Measurements from ENCODE around the gene FSD1L. TPM values are rescaled to one million over a fixed set of nuclear protein-coding genes. Genes with fewer than 3 reads are reported as not detected.

FSD1L gene
- total RNA-seq, 4 donors from 2014 or later, result 0.38 to 1.8 (median 1.2) TPM

- no peaks in the 10 kb centered on the region for H3K27me3 ChIP-seq
These were observed 8.4 kb upstream of the FSD1L start for GRCh38 chr9:105439428-105439827.

DNA sequence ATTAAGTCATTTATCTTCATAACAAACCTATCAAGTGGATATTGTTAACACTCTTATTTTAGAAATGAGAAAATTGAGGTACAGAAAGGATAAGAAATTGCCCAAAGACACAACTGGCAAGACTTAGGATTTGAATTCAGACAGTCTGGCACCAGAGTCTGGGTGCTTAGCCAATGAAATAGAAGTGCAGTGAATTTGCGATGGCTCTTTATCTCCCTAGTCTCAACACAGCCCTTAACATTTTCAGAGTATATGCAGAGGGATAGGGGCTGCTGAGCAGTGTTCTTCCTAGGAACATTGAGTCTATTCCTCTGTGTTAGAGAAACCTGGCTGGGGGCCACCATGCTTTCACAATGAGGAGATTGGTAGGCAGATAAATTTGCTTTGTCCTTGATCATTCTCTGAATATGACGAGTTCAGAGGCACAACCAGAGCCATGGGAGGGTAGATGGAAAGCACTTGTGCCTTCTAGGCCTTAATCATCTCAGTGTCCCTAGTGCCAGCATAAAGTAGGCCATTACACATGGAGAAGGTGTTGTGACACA, 6.1 kb upstream of the FSD1L start:
- TF ChIP-seq, protein P1, sequence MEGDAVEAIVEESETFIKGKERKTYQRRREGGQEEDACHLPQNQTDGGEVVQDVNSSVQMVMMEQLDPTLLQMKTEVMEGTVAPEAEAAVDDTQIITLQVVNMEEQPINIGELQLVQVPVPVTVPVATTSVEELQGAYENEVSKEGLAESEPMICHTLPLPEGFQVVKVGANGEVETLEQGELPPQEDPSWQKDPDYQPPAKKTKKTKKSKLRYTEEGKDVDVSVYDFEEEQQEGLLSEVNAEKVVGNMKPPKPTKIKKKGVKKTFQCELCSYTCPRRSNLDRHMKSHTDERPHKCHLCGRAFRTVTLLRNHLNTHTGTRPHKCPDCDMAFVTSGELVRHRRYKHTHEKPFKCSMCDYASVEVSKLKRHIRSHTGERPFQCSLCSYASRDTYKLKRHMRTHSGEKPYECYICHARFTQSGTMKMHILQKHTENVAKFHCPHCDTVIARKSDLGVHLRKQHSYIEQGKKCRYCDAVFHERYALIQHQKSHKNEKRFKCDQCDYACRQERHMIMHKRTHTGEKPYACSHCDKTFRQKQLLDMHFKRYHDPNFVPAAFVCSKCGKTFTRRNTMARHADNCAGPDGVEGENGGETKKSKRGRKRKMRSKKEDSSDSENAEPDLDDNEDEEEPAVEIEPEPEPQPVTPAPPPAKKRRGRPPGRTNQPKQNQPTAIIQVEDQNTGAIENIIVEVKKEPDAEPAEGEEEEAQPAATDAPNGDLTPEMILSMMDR (IDR thresholded peaks at IDR 0.05), result no peak
- TF ChIP-seq POLR2A (IDR thresholded peaks at IDR 0.05), result no peak

More at GRCh38 chr9:105439428-105439827, 8.4 kb upstream of the FSD1L start:
- Histone ChIP-seq H3K27ac (no peak overlapping the region), H3K9me3 (no peaks in the 10 kb centered on the region), H3K36me3 (no peaks in the 10 kb centered on the region), H3K4me1 (peaks cover 0 to 20% (median under 1%) of the 10 kb centered on the region in 3 donors), H3K4me3 (no peak overlapping the region)
- DNase-seq, result no peak
- TF ChIP-seq, protein P1 (IDR thresholded peaks at IDR 0.05), result no peak
- no peak for TF ChIP-seq POLR2A (IDR thresholded peaks at IDR 0.05)
- intact Hi-C loops (cut with DNase I), result no loop called here

GRCh38 chr9:105443121-105443520, 4.7 kb upstream of the FSD1L start:
- WGBS, 2 donors, result 94 to 96% methylated on average over 7 to 8 of the region's 8 CpGs

More for the DNA sequence above, 6.1 kb upstream of the FSD1L start:
- 88% methylated on average over 2 of the region's 2 CpGs for WGBS, 2 donors
- no peaks in the 10 kb centered on the region for H3K9me3 ChIP-seq
- no peak overlapping the region for H3K27ac ChIP-seq
- no peak overlapping the region for H3K4me3 ChIP-seq
- intact Hi-C loops (cut with DNase I), result no loop called here
- H3K4me1 ChIP-seq, result peaks cover 0 to 29% (median 8%) of the 10 kb centered on the region in 3 donors
- H3K27me3 ChIP-seq, result no peaks in the 10 kb centered on the region
- no peak for DNase-seq
- no peaks in the 10 kb centered on the region for H3K36me3 ChIP-seq

DNA sequence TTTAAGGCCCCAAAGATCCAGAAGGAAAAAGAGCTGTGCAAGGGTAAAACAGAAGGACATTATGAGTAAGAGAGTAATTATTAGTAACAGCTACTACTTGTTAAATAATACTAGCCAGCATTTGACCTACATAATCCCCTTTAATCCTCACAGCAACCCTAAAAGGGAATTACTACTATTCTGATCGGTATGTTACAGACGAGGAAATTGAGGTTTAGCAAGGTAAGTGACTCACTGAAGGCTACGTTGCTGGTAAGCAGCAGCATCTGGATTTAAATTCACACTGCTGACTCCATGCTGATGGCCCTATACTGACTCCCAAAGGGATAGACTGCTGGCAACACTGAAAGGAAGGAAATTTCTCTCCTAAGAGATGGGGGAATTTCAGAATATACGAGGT, 3.7 kb upstream of the FSD1L start:
- intact Hi-C loops (cut with DNase I), result no loop called here
- Histone ChIP-seq H3K4me3 (no peak overlapping the region), H3K9me3 (no peaks in the 10 kb centered on the region), H3K4me1 (peaks cover 4 to 40% (median 13%) of the 10 kb centered on the region in 3 donors), H3K27me3 (no peaks in the 10 kb centered on the region), H3K27ac (no peak overlapping the region), H3K36me3 (no peaks in the 10 kb centered on the region)
- DNase-seq, result no peak
- 8 to 21% methylated on average over 4 of the region's 4 CpGs for WGBS, 2 donors
- no peak for TF ChIP-seq POLR2A (IDR thresholded peaks at IDR 0.05)
- TF ChIP-seq, protein P1 (IDR thresholded peaks at IDR 0.05), result no peak

More at GRCh38 chr9:105443121-105443520, 4.7 kb upstream of the FSD1L start:
- intact Hi-C loops (cut with DNase I), result no loop called here
- no peaks in the 10 kb centered on the region for H3K9me3 ChIP-seq
- peaks cover 4 to 36% (median 13%) of the 10 kb centered on the region in 3 donors for H3K4me1 ChIP-seq
- DNase-seq, result no peak
- no peak overlapping the region for H3K27ac ChIP-seq
- H3K4me3 ChIP-seq, result no peak overlapping the region
- TF ChIP-seq, protein P1 (IDR thresholded peaks at IDR 0.05), result no peak
- TF ChIP-seq POLR2A (IDR thresholded peaks at IDR 0.05), result no peak
- no peaks in the 10 kb centered on the region for H3K36me3 ChIP-seq
- H3K27me3 ChIP-seq, result no peaks in the 10 kb centered on the region

DNA sequence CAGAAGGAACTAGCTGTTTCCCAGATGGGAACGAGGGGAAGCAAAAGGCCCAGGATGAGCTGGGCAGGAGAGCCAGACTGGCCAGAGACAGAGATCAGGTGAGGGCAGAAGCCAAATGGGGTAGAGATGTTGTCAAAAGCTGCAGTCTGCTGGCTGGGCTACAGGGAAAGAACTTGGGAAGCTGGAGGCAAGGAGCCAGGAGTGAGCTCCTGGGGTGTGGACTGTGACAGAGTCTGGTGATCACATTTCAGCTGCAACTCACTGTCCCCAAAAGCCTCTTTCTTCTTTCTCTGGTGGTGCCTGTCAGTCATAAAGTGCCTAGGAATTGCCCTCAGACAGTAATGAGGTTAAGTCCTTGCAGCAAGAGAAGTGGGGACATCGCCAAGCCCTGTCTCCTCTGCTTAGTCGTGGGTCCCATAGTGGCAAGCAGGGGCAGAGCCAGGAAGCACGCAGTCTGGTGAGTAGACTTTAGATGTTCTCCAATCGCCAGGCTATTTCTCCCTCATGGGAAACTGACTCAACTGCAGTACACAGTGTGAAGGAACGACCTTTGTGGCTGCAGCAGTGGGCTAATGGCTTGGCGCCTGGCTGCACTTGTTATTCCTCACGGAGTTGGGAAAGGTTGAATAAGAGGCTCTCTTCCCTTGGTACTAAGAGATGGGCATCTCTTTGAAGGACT, 2.5 kb upstream of the FSD1L start:
- no peak overlapping the region for H3K27ac ChIP-seq
- no peak for TF ChIP-seq POLR2A (IDR thresholded peaks at IDR 0.05)
- no peaks in the 10 kb centered on the region for H3K27me3 ChIP-seq
- no peak overlapping the region for H3K4me3 ChIP-seq
- peaks cover 4 to 47% (median 15%) of the 10 kb centered on the region in 3 donors for H3K4me1 ChIP-seq
- H3K36me3 ChIP-seq, result no peaks in the 10 kb centered on the region
- intact Hi-C loops (cut with DNase I), result no loop called here
- no peak for DNase-seq
- no peaks in the 10 kb centered on the region for H3K9me3 ChIP-seq
- 73 to 87% methylated on average over 4 to 8 of the region's 8 CpGs for WGBS, 2 donors

Data from esophagus squamous epithelium (tissue), 5 donors.